H1 (cell line): ENCODE data around the gene ALG14. TPM values are rescaled to one million over a fixed set of nuclear protein-coding genes. Genes with fewer than 3 reads are reported as not detected.

Experiments used
- CTCF ChIA-PET: fragments of 300-600 bp; sonication (Branson Sonifier 250); formaldehyde crosslinking; loops from one replicate; lab custom pipeline; 2021; ENCODE audit not compliant: partially characterized antibody; lab: Charles Lee
- POLR2A ChIA-PET: fragments of 300-600 bp; sonication (Branson Sonifier 250); formaldehyde crosslinking; loops from one replicate; lab custom pipeline; 2021; ENCODE audit warnings: inconsistent platforms; ENCODE audit not compliant: partially characterized antibody; lab: Charles Lee
- DNase-seq, 2 experiments: peaks; one replicate each; pipeline versions ENCODE4 v3.0.0 to v3.0.0-alpha.2; 2010 to 2022; ENCODE audit warnings: low spot score in 2 of 2, low read depth in 1 of 2, mixed read lengths in 1 of 2
- FAIRE-seq: peaks from 2 replicates; lab custom pipeline; 2011; peaks lifted over from hg19 to GRCh38; lab: Jason Lieb, UNC
- H2AFZ ChIP-seq: 2 replicates; pipeline ENCODE4 v1.8.1; 2012; ENCODE audit warnings: low read length, inconsistent platforms
- H2AK5ac ChIP-seq: 2 replicates; pipeline ENCODE4 v1.6.1; 2013; ENCODE audit warnings: low read depth, low read length
- H2BK120ac ChIP-seq: replicated peaks from 2 replicates; pipeline ENCODE3; 2013; ENCODE audit warnings: low read depth, low read length, inconsistent platforms
- H2BK12ac ChIP-seq: 2 replicates; pipeline ENCODE4 v1.6.1; 2013; ENCODE audit warnings: low read depth, low read length
- H2BK15ac ChIP-seq: 2 replicates; pipeline ENCODE4 v1.6.1; 2013; ENCODE audit warnings: low read length
- H2BK20ac ChIP-seq: 2 replicates; pipeline ENCODE4 v1.6.1; 2013; ENCODE audit warnings: low read length
- H2BK5ac ChIP-seq: 2 replicates; pipeline ENCODE4 v1.6.1; 2013; ENCODE audit warnings: low read depth, low read length
- H3K14ac ChIP-seq: 2 replicates; pipeline ENCODE4 v1.6.1; 2013; ENCODE audit warnings: inconsistent platforms; ENCODE audit not compliant: insufficient read length
- H3K18ac ChIP-seq: 2 replicates; pipeline ENCODE4 v1.6.1; 2013; ENCODE audit warnings: low read length; ENCODE audit errors: extremely low read depth
- H3K23ac ChIP-seq: 2 replicates; pipeline ENCODE4 v1.6.1; 2013; ENCODE audit warnings: inconsistent platforms; ENCODE audit not compliant: insufficient read length
- H3K23me2 ChIP-seq: 2 replicates; pipeline ENCODE4 v1.6.1; 2013; ENCODE audit warnings: low read depth, low read length
- H3K27ac ChIP-seq: 2 replicates; pipeline ENCODE4 v1.6.1; 2011; ENCODE audit warnings: low read depth, low read length, inconsistent platforms
- H3K27me3 ChIP-seq, 4 experiments: replicated peaks in 1 of 4; 1 replicate in 1 of 4; 2 replicates in 3 of 4; pipeline versions ENCODE4 v1.6.1 to v1.8.1; 2011 to 2013; ENCODE audit warnings: low read length in 3 of 4, mild to moderate bottlenecking in 3 of 4, inconsistent platforms in 2 of 4, mixed read lengths in 2 of 4, moderate library complexity in 1 of 4; ENCODE audit not compliant: control insufficient read depth in 3 of 4, insufficient read depth in 3 of 4; ENCODE audit errors: extremely low read depth in 1 of 4
- H3K36me3 ChIP-seq, 4 experiments: 2 replicates each; pipeline versions ENCODE4 v1.6.1 to v1.8.1; 2011 to 2013; ENCODE audit warnings: mild to moderate bottlenecking in 4 of 4, low read length in 3 of 4, moderate library complexity in 2 of 4, control low read depth in 1 of 4, inconsistent platforms in 1 of 4; ENCODE audit not compliant: insufficient read depth in 4 of 4, control insufficient read depth in 2 of 4
- H3K4ac ChIP-seq: replicated peaks from 2 replicates; pipeline ENCODE3; 2013; ENCODE audit warnings: low read length, low read depth, mixed read lengths, inconsistent platforms; ENCODE audit not compliant: insufficient read length
- H3K4me1 ChIP-seq, 4 experiments: replicated peaks in 1 of 4; 1 replicate in 1 of 4; 2 replicates in 3 of 4; pipeline versions ENCODE4 v1.6.1 to v1.8.1; 2011 to 2013; ENCODE audit warnings: low read length in 3 of 4, inconsistent platforms in 2 of 4, mixed read lengths in 1 of 4; ENCODE audit not compliant: insufficient read depth in 4 of 4, control insufficient read depth in 3 of 4
- H3K4me2 ChIP-seq, 2 experiments: 2 replicates each; pipeline versions ENCODE4 v1.6.1 to v1.8.1; 2011 to 2013; ENCODE audit warnings: low read depth in 2 of 2, low read length in 2 of 2, control low read depth in 1 of 2, inconsistent platforms in 1 of 2, mild to moderate bottlenecking in 1 of 2; ENCODE audit not compliant: insufficient read depth in 1 of 2
- H3K4me3 ChIP-seq, 4 experiments: fragments of 200-600, 300-600 bp in 1 of 4; sonication (generic), shearing (Covaris generic), sonication (Bioruptor Twin) in 1 of 4; 2 replicates each; pipeline versions ENCODE4 v1.5.1 to v1.8.1; 2011 to 2016; ENCODE audit warnings: low read length in 4 of 4, low read depth in 3 of 4, control low read depth in 2 of 4, inconsistent platforms in 2 of 4, mild to moderate bottlenecking in 2 of 4, mixed read lengths in 1 of 4, moderate library complexity in 1 of 4; ENCODE audit not compliant: insufficient read depth in 2 of 4; ENCODE audit errors: extremely low read depth in 1 of 4
- H3K56ac ChIP-seq: replicated peaks from 2 replicates; pipeline ENCODE3; 2013; ENCODE audit warnings: low read depth, mild to moderate bottlenecking, mixed read lengths, low read length, inconsistent platforms; ENCODE audit not compliant: insufficient read length
- H3K79me1 ChIP-seq: 2 replicates; pipeline ENCODE4 v1.6.1; 2013; ENCODE audit warnings: low read depth, low read length, control low read depth
- H3K79me2 ChIP-seq, 2 experiments: 2 replicates each; pipeline versions ENCODE4 v1.6.1 to v1.8.1; 2012 to 2013; ENCODE audit warnings: low read length in 2 of 2, mild to moderate bottlenecking in 2 of 2, inconsistent platforms in 1 of 2; ENCODE audit not compliant: insufficient read depth in 2 of 2, control insufficient read depth in 1 of 2
- H3K9ac ChIP-seq, 4 experiments: replicated peaks in 1 of 4; 1 replicate in 1 of 4; 2 replicates in 3 of 4; pipeline versions ENCODE4 v1.6.1 to v1.8.1; 2011 to 2013; ENCODE audit warnings: low read depth in 3 of 4, low read length in 3 of 4, control low read depth in 2 of 4, mild to moderate bottlenecking in 2 of 4, moderate library complexity in 2 of 4, inconsistent platforms in 1 of 4; ENCODE audit errors: extremely low read depth in 1 of 4
- H3K9me3 ChIP-seq, 2 experiments: 2 replicates each; pipeline versions ENCODE4 v1.6.1 to v1.8.1; 2012 to 2013; ENCODE audit warnings: mild to moderate bottlenecking in 2 of 2, moderate library complexity in 2 of 2, control low read depth in 1 of 2, inconsistent platforms in 1 of 2, low read depth in 1 of 2, low read length in 1 of 2, mixed read lengths in 1 of 2; ENCODE audit not compliant: insufficient read depth in 2 of 2
- H4K20me1 ChIP-seq, 2 experiments: replicated peaks in 1 of 2; 2 replicates each; pipeline versions ENCODE3 to v1.8.1; 2011 to 2013; ENCODE audit warnings: inconsistent platforms in 2 of 2, low read length in 2 of 2, mild to moderate bottlenecking in 1 of 2; ENCODE audit not compliant: insufficient read depth in 2 of 2, control insufficient read depth in 1 of 2
- H4K5ac ChIP-seq: 2 replicates; pipeline ENCODE4 v1.6.1; 2013; ENCODE audit warnings: low read length, low read depth, mixed read lengths, inconsistent platforms; ENCODE audit not compliant: insufficient read length
- H4K8ac ChIP-seq: 2 replicates; pipeline ENCODE4 v1.8.0; 2013; ENCODE audit warnings: mild to moderate bottlenecking, moderate library complexity, low read length, inconsistent platforms; ENCODE audit not compliant: insufficient read depth; ENCODE audit errors: extremely low read depth
- H4K91ac ChIP-seq: replicated peaks from 2 replicates; pipeline ENCODE3; 2013; ENCODE audit warnings: low read length, mixed read lengths, inconsistent platforms; ENCODE audit not compliant: insufficient read length
- ASH2L ChIP-seq: fragments of 200-600, 300-600 bp; sonication (generic); IDR thresholded peaks from one replicate; pipeline ENCODE4 v1.7.1; 2017; ENCODE audit warnings: low read length
- BCL11A ChIP-seq, 2 experiments: IDR thresholded peaks; one replicate each; pipeline ENCODE4 v1.6.1; 2011; ENCODE audit warnings: low read depth in 2 of 2, low read length in 2 of 2, mild to moderate bottlenecking in 2 of 2
- EGR1 ChIP-seq: IDR thresholded peaks from 2 replicates; pipeline ENCODE4 v1.6.1; 2011; ENCODE audit warnings: low read depth, low read length, borderline replicate concordance
- KDM1A ChIP-seq: fragments of 200-600, 300-600 bp; sonication (generic); IDR thresholded peaks from 2 replicates; pipeline ENCODE4 v1.7.1; 2016; ENCODE audit warnings: mild to moderate bottlenecking, low read length, borderline replicate concordance
- KDM4A ChIP-seq: IDR thresholded peaks from one replicate; pipeline ENCODE4 v1.7.1; 2012; ENCODE audit warnings: low read depth, mild to moderate bottlenecking, moderate library complexity, low read length, inconsistent platforms; ENCODE audit not compliant: severe bottlenecking
- NRF1 ChIP-seq: IDR thresholded peaks from 2 replicates; pipeline ENCODE4 v1.6.1; 2011; ENCODE audit warnings: mild to moderate bottlenecking, low read depth, low read length, improper control_type of control experiment
- SIRT6 ChIP-seq: IDR thresholded peaks from one replicate; pipeline ENCODE4 v1.7.1; 2012; ENCODE audit warnings: low read length, inconsistent platforms
- TAF7 ChIP-seq: optimal IDR thresholded peaks from 2 replicates; pipeline ENCODE3; 2011; ENCODE audit warnings: low read depth, mild to moderate bottlenecking, inconsistent platforms, low read length, moderate library complexity, borderline replicate concordance
- ZNF274 ChIP-seq: IDR thresholded peaks from 2 replicates; pipeline ENCODE4 v1.7.0; 2012; ENCODE audit warnings: low read length, borderline replicate concordance; ENCODE audit errors: extremely low read depth
- WGBS, 2 experiments: shearing (Covaris generic) in 1 of 2; methylation state at CpG; one replicate each; pipeline versions ENCODE4 v1.1.6 to v1.1.7; 2013 to 2015; ENCODE audit warnings: low lambda C conversion rate in 2 of 2, mixed read lengths in 2 of 2, inconsistent platforms in 1 of 2, low coverage in 1 of 2, missing lambda C conversion rate in 1 of 2; ENCODE audit not compliant: insufficient replicate concordance in 2 of 2, insufficient coverage in 1 of 2, insufficient read length in 1 of 2; ENCODE audit errors: extremely low coverage in 1 of 2, missing lambda C conversion rate in 1 of 2; 5-methylcytosine and 5-hydroxymethylcytosine counted together
- polyA plus RNA-seq, 7 experiments: library from polyadenylated mRNA; depleted of rRNA in 3 of 7; stranded (reverse) in 5 of 7; unstranded in 2 of 7; fragments of >200 nt in 5 of 7; fragments of 200-250 nt in 2 of 7; gene quantifications; 1 replicate in 5 of 7; 2 replicates in 1 of 7; 4 replicates in 1 of 7; pipeline versions ENCODE4 v1.2.1 to v1.2.3, GENCODE V29; 2011 to 2013; ENCODE audit warnings: missing spikeins in 2 of 7, mixed read lengths in 2 of 7
- total RNA-seq: library from RNA; stranded (reverse); fragmentation: NEBNext Ultra II Directional; extraction: Animal tissue kit (Norgen Biotek cat#: 25700); gene quantifications from 2 replicates; pipeline ENCODE4 v1.2.1, GENCODE V29; 2021

ALG14 gene
- total and polyA plus RNA-seq, 2 of the 8 experiments (the other 6 are each of a cell fraction or from before 2014, with no cell fraction given), result 0.95 to 1.3 TPM

GRCh38 chr1:95118067-95118499 lies 45.3 kb upstream of the ALG14 start:
- 0 out of 2 replicates have a peak overlapping the region, but pooled peaks have one; percentile 12 for H4K8ac ChIP-seq
- 42% methylated on average over 10 of the region's 10 CpGs; no CpG with 5 or more reads in 1 of the 2 experiments for WGBS, 2 experiments
- H3K36me3 ChIP-seq, result no peaks in the 10 kb centered on the region
- no peak overlapping the region for H4K5ac ChIP-seq
- peak overlapping the region; percentile 6 to 93 for H3K4me2 ChIP-seq
- no peak overlapping the region for H3K23ac ChIP-seq
- CTCF ChIA-PET, result interaction anchor here (0.7 to 5.5 kb wide), 16 partner anchors 10 to 263 kb away, joined by 3 to 46 read pairs (median 4); partner anchors contain the start of genes ALG14 and RWDD3
- FAIRE-seq (no peak), DNase-seq (no peak)
- TF ChIP-seq KDM4A, result no peak
- no peak for TF ChIP-seq ZNF274
- TF ChIP-seq KDM1A, result peak; percentile 75; the same call in 1 of the 2 replicates
- no peak for TF ChIP-seq SIRT6
- no peak for TF ChIP-seq EGR1
- no peak for TF ChIP-seq NRF1
- no peak for TF ChIP-seq TAF7
- TF ChIP-seq BCL11A (IDR thresholded peaks at IDR 0.05; ENCODE audit: low read depth in 2 of 2, low read length in 2 of 2), result no peak
- peak; percentile 13 for TF ChIP-seq ASH2L
- POLR2A ChIA-PET, result interaction anchor here (0.9 to 1.8 kb wide), 6 partner anchors 9 to 116 kb away, joined by 3 to 9 read pairs (median 4); partner anchors contain the start of genes ALG14 and RWDD3
- H2AFZ ChIP-seq, result peak overlapping the region; percentile 89; the same call in 1 of the 2 replicates
- H3K56ac ChIP-seq, result no peak overlapping the region
- no peak overlapping the region for H2BK15ac ChIP-seq
- H2AK5ac ChIP-seq, result no peak overlapping the region
- no peak overlapping the region for H2BK5ac ChIP-seq
- H3K18ac ChIP-seq, result peak overlapping the region; percentile 24; the same call in 1 of the 2 replicates
- H3K23me2 ChIP-seq, result peaks cover 4% of the 10 kb centered on the region; the same call in 1 of the 2 replicates
- H3K14ac ChIP-seq, result no peak overlapping the region
- peak overlapping the region; percentile 70 to 86 (median 78) for H3K4me3 ChIP-seq
- peaks cover 0 to 4% (median 2%) of the 10 kb centered on the region in 4 experiments; a peak in 3 of 7 replicates for H3K27me3 ChIP-seq
- H4K91ac ChIP-seq, result no peak overlapping the region
- no peaks in the 10 kb centered on the region for H3K9me3 ChIP-seq
- H3K79me2 ChIP-seq, result no peaks in the 10 kb centered on the region
- peak overlapping the region in 1 of 4 experiments; percentile 19; a peak in 2 of 7 replicates for H3K9ac ChIP-seq
- no peak overlapping the region for H3K4ac ChIP-seq
- no peak overlapping the region for H2BK20ac ChIP-seq
- H2BK12ac ChIP-seq, result no peak overlapping the region
- no peaks in the 10 kb centered on the region for H3K79me1 ChIP-seq
- no peaks in the 10 kb centered on the region; a peak in 1 of 7 replicates for H3K4me1 ChIP-seq
- no peak overlapping the region for H3K27ac ChIP-seq
- H2BK120ac ChIP-seq, result no peak overlapping the region
- H4K20me1 ChIP-seq, result peaks cover 0 to 2% of the 10 kb centered on the region in 2 experiments
